OCI-LY7 (cell line): ENCODE measurements around the gene PDE2A.

Experiments
- EZH2phosphoT487 ChIP-seq: fragments of 200-600 bp; sonication (generic); IDR thresholded peaks from 2 replicates; pipeline ENCODE4 v1.6.1; 2018; ENCODE audit warnings: low read depth, borderline replicate concordance, mild to moderate bottlenecking, mixed run types, antibody characterized with exemption, low read length, moderate library complexity, mixed read lengths
- TF ChIP-seq, protein P1 (sequence below): fragments of 200-600 bp; sonication (generic); conservative IDR thresholded peaks from 2 replicates; pipeline ENCODE4 v1.5.1; 2014; ENCODE audit warnings: mild to moderate bottlenecking, antibody characterized with exemption, low read length, moderate library complexity, mixed read lengths

DNA sequence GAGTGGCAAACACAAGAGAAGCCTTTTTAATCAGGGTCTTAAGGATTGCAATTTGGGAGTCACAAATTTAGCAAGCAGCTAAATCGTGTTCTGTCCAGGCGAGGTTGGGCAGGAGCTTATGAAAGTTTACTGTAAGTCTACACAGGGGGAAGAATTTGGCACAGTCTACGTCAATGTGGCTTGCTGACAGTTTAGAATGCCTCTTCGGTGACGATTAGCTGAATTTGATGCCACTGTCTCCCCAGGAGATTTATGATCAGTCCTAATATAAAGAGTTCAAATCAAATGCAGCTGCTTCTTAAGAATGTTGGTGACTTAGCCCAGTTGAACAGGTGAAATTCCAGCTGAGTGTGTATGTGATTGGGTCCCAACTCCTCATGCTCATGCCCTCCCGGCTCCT lies 125.8 kb downstream of the PDE2A start:
- TF ChIP-seq, protein P1, sequence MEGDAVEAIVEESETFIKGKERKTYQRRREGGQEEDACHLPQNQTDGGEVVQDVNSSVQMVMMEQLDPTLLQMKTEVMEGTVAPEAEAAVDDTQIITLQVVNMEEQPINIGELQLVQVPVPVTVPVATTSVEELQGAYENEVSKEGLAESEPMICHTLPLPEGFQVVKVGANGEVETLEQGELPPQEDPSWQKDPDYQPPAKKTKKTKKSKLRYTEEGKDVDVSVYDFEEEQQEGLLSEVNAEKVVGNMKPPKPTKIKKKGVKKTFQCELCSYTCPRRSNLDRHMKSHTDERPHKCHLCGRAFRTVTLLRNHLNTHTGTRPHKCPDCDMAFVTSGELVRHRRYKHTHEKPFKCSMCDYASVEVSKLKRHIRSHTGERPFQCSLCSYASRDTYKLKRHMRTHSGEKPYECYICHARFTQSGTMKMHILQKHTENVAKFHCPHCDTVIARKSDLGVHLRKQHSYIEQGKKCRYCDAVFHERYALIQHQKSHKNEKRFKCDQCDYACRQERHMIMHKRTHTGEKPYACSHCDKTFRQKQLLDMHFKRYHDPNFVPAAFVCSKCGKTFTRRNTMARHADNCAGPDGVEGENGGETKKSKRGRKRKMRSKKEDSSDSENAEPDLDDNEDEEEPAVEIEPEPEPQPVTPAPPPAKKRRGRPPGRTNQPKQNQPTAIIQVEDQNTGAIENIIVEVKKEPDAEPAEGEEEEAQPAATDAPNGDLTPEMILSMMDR, result no peak
- no peak for TF ChIP-seq EZH2phosphoT487
